NCI-H82 (cell line): ENCODE data around the gene GALNT7.
"Not testable (repeated sequence)": the region's sequence is repeated elsewhere in the genome, so short reads cannot be mapped to it uniquely, and the experiment has no call there.

Source experiments
- DNase-seq: peaks from one replicate; lab custom pipeline; 2025; lab: John Stamatoyannopoulos, UW

The GALNT7 gene

DNA sequence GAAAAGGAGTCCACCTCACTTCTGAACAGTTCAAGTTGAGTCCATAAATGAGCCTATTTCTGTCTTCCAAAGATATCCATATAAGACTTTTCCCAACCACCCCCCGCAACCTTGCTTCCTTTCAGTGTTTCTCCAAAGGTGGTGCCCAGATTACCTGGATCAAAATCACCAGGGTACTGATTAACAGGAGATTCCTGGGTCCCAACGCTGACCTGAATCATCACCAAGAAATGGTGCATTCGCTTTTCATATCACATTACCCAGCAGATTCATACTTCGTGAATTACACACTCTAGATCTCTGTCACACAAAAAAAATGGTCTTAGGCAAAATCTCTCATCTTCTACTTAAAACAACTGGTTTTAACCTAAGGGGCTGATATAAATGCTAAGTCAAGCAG lies 2.1 kb upstream of the GALNT7 start:
- no peak for DNase-seq

DNA sequence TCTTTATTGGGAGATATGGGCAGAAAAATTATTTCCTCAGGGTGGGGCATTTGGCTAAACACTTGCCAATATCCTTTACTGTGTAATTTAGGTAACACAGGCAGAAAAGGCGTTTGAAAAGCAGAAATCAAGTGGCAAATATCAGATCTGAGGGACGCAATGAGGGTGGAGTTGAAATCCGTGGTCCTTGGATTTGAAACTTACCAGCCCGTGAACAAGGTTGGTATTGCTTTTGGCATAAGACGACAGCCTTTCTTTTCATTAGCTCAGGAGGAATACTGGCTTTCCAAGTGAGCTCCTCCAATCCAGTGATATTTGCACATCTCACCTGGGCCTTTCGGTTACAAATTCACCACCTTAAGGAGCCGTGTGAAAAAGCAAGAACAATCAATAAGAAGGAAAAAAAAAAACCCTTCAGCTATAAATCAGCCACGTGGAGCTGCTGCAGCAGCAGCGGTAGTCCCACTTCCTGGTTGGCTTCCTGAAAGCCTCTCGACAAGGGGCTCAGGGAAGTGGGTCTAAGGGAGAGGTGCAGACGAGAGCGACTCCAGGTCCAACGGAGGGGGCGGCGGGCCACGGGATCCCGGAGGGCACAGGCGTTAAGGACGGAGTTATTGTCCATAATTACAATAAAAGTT lies 734 bp upstream of the GALNT7 start:
- peak; percentile 48 for DNase-seq

DNA sequence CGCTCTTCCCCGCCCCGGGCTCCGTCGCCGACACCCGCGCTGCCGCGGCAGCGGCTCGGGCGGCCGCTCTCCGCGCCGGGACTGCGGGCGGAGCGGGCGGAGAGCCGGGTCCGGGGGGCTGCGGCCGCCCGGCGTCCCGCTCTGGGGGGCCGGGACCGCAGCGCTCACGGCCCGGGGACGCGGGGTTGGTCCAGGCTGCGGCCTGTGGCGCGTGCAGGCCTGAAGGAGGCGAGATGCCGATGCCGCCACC lies 492 bp downstream of the GALNT7 start:
- no peak for DNase-seq

- DNase-seq: peak; percentile 64
Measured at GRCh38 chr4:173169428-173170181, 994 bp downstream of the GALNT7 start.

GRCh38 chr4:173170182-173170778 lies 1.7 kb downstream of the GALNT7 start:
- peak; percentile 66 for DNase-seq

- DNase-seq: peak; percentile 25
Measured at GRCh38 chr4:173171098-173171497, 2.5 kb downstream of the GALNT7 start.

DNA sequence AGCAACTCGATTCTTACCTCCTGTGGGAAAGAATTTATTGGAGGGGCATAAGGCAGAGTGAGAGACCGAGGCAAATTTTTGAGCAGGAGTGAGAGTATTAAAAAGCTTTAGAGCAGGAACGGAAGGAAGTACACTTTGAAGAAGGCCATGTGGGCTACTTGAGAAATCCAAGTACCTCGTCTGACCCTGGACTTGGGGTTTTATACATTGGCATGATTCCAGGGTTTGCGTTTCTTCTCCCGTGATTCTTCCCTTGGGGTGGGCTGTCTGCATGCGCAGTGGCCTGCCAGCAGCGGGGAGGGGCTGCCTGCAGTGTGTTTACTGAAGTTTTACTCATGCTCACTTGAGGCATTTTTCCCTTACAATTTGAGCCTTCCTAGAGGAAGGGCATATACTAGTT lies 3.4 kb downstream of the GALNT7 start:
- DNase-seq: no peak

DNA sequence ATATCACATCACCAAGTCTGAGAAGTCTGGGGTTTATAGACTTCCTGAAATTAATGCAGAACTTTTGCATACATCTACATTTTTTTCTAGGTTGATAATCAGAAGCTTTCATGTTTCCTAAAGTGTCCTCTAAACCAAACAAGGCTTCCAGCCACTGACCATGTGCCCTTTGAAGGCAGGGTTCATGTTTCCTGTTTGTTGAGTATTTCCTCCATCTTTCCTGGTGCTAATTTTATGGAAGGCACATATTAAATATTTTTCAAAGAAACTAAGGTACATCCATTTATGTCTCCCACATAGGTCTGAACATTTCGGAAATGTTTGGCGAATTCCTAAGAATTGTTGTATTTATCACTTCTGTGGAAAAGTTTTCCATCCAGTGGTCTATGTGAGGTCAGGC lies 5.6 kb downstream of the GALNT7 start:
- DNase-seq: no peak

DNA sequence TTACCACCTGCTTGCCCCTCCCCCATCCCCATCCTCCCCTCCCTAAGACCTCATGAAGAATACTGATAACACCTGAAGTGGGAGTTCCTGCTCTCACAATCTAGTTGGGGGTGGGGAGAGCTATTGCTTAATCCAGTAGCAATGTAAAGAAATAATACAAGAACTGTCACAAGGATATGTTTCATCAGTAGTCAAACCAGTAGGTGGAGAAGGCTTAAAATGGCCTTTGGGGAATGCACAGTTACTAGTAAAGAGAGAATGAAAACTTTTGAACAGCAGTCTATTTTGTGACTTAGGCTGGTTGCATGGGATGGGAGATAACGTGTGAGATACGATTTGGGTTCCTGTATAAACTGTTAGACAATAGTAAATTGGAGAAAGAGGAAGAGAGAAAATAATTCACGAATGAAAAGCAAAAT lies 6.0 kb downstream of the GALNT7 start:
- DNase-seq: no peak

- no peak for DNase-seq
Measured at GRCh38 chr4:173176010-173176409, 7.4 kb downstream of the GALNT7 start.

DNA sequence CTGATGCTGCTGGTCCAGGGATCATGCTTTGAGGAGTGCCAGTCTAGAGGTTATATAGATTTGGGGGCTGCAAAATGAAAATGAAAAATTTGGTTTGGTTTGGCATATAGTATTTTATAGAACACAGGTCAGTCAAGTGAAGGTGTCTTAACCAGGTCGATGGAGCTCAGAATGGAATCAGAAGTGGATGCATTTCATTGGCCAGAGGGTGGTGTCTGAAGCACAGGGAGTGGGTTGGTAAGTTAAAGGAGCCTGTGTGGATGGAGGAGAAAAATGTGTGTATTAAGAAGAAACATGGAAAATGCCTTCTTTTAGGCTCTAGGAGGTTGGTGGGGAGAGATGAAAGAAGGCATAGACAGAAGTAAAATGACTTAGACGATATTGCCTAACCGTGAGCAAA lies 8.6 kb downstream of the GALNT7 start:
- DNase-seq: no peak

DNA sequence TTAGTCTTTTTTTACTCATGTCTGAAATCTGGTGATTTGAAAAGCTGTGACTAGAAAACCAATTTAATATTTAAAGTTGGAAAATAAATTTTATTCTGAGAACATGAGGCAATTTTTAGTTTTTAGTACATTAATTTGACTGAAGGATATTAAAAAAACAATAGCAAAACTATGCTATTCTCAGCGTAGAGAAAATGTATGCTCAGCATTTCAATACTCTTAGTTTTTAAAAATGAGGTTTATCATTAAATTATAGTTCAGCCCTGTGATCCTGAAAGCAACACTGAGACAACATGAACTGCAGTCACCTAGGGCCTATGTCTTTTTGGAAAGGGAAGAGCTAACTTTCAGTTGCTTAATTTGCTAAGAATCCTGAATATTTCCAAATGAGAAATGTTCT lies 9.5 kb downstream of the GALNT7 start:
- no peak for DNase-seq

GRCh38 chr4:173181848-173182247 lies 13.2 kb downstream of the GALNT7 start:
- DNase-seq: no peak

GRCh38 chr4:173182403-173182802 lies 13.8 kb downstream of the GALNT7 start:
- DNase-seq: no peak

- DNase-seq: not testable (repeated sequence)
Measured at GRCh38 chr4:173183659-173184247, 15.1 kb downstream of the GALNT7 start.

GRCh38 chr4:173185847-173186510 lies 17.4 kb downstream of the GALNT7 start:
- peak; percentile 69 for DNase-seq

DNA sequence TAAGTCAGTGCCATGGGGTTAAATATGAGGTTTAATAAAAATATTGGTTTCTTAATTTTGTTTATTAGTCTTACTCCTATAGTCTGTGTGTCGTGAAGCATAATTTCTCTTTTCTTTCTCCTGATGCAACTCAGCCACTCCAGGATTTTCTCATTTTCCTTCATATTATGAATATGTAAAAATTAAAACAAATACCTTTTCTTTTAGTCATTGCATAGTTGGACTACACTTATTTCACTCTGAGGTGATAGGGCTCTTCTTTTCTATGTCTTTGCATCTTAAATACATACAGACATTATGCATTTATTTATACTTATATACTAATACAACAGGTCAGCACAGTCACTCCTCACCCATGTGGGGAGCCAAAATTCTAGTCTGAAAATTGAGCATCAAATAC lies 19.1 kb downstream of the GALNT7 start:
- no peak for DNase-seq

DNA sequence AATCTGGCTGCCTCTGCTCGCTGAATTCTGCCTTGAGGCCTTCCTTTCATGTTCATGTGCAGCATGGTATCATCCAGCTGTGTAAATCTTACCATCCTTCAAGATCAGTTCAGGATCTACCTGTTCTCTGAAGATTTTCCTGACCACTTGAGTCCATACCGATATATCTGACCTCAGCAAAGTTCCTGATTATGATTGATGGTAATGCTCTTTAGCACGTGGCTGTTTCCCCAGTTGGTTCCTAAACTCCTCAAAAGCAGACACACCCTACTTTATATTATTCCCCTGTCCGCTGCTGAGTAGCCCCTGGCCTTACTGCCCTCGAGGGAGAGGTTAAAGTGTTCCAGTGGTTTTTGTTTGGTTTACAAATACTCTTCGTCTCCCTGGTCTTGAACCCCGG lies 20.0 kb downstream of the GALNT7 start:
- DNase-seq: no peak

DNA sequence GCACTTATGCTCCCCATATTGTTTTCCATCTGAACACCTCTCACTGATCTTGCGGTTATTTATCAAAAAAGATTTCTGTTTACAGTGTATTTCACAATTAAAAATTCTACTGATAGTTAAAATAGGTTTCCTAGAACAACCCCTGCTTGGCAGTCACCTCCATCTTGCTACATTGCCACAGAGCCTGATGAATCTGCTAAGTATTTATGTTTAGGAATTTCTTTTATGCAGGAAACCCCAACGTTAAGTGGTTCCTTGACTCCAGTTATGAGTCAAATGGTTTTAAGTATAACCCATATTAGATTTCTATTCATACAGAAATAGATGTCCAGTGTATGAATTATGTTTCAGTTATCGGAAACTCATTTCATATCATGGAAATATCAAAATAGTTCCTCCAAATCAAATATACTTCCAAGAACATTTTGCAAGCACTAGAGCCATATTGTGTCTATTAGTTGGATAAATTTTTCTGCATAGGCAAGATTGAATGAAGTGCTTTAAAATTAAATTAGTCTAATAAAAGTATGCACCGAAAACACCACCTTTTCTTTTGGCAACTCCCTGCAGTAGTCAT lies 20.6 kb downstream of the GALNT7 start:
- no peak for DNase-seq

GRCh38 chr4:173191623-173192041 lies 23.0 kb downstream of the GALNT7 start:
- DNase-seq: no peak

DNA sequence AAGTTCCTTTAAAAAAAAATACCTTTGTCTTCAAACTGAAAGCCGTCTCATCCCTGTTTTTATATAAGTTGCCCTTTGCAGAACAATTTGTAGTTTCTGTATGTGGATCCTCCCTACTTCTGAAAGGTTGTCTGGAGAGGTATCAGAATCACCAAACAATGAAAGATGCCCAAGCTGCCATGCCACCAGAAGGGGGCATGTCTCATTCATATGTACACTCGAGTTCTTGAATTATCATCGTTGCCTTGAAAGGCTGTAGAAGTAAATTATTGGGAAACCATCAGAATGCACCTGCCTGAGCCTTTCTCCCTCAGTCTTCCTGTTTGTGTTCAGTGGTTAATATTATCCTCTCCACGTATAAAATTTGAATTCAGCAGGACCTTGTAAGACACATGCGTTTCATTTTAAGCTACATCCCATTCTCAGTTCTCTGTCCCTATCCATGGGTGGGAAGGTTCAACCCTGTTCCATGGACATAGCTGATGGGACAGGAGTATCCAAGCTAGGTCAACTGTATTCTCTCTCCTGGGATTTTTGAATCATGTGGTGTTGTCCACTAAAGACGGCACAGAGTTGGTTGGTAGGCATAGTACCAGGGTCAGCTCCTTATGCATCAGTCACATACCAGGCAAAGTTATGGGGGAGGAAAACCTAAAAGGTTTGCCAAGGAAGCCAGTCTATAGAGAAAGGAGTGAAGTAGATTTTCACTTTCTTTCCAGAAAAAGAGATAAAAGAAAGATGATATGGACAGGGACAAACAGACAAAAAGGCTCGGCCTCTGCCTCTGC lies 24.0 kb downstream of the GALNT7 start:
- peak; percentile 4 for DNase-seq

DNA sequence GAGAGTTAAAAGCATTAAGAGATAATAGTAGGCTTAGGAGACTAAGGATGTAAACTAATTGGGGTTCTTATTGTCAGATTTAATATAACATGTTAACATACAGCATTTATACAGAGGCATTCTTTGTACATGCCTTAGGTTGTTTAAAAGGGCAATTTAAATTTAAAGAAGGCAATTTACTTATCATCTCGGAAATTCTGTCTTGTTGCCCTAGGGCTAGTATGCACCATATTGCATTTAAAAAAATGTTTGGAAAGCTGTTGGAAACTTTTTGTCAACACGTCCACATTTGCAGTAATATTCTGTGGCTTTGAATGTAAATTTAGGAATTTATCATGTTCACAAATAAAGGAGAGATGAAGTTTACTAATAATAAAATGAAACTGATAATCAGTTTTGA lies 25.5 kb downstream of the GALNT7 start:
- peak; percentile 1 for DNase-seq
